Measurements from ENCODE around the gene WDFY3.
"Not testable (repeated sequence)": the region's sequence is repeated elsewhere in the genome, so short reads cannot be mapped to it uniquely, and the experiment has no call there.

The WDFY3 gene

GRCh38 chr4:84849051-84849640 lies 117.3 kb downstream of the WDFY3 start:
- no peak for DNase-seq

DNA sequence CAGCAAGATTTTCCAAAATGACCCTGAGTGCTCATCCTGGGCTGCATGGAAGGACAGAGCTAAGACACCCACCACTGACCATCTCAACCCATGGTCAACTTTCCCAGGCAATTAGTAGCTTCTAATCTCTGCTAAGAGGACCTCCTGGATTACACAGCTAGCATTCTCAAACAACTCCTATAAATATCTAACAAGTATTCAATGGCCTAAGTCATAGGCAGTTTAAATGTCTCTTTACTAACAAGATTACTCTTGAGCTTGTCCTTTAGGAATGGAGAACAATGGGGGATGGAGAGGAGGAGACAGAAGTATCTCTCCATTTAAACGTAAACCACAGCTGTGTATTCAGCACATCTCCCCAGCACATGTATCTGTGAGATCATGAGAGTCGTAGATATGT lies 118.1 kb downstream of the WDFY3 start:
- no peak for DNase-seq

- no peak for DNase-seq
Measured at GRCh38 chr4:84847978-84848377, 118.5 kb downstream of the WDFY3 start.

GRCh38 chr4:84846985-84847384 lies 119.5 kb downstream of the WDFY3 start:
- no peak for DNase-seq

DNA sequence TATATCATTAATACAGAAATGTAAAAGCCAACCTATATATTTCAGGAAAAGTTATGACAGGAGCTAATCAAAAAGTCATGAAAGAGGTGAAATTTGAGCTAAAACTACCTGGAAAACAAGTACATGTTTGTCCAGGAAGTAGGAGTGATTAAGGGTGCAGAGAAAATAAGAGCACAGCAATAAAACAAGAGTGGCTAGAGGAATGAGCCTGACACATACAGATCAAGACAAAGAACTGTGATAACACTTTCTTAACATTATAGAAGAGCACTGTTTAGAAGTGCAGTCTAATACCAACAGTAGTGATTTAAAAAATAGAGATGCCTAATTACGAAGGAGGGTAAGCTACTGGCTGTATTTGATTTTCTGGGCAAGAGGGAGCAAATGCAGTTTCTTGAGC lies 125.1 kb downstream of the WDFY3 start:
- no peak for DNase-seq

DNA sequence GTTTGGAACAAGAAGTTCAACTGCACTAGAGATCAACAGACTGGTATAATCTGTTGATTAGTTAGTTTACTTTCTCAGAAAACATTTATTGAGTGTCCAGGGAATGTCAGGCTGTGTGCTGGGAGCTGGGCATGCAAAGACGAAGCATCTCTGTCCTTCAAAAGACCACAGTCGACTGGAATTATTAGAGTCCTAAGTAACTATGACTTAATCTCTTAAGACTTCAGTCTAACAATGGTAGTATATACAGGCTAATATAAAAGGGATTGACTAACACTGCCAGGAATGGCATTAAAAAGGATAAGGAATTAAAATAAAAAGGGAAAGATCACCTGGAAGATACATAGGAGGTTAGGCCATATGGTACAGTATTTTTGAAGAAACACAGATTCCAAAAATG lies 128.7 kb downstream of the WDFY3 start:
- DNase-seq = no peak

GRCh38 chr4:84829633-84830032 lies 136.9 kb downstream of the WDFY3 start:
- not testable (repeated sequence) for DNase-seq

GRCh38 chr4:84826681-84827080 lies 139.8 kb downstream of the WDFY3 start:
- no peak for DNase-seq

DNA sequence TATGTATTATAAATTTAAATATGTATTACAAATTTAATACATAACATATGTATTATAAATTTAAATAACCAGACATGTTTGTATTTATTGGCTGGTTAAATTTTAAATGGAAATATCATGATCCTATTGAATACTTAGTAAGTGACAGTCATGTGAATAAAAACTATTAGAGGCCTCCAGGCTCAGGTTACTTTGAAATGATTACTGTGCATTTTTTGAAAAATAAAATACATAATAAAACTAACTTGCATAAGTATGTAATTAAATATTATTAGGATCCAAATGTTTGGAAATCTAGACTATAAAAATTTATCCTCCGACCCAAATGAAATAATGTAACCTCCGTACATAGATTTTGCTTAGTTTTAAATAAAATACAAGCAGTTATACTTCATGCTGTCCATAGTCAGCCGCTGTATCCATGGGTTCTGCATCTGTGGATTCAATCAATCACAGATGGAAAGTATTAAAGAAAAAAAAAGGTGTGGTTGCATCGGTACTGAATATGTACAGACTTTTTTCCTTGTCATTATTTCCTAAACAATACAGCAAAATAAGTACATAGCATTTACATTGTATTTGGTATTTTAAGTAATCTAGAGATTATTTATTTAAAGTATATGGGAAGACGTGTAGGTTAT lies 140.7 kb downstream of the WDFY3 start:
- DNase-seq = no peak

- DNase-seq = no peak
Measured at GRCh38 chr4:84821064-84821463, 145.4 kb downstream of the WDFY3 start.

GRCh38 chr4:84814094-84814750 lies 152.3 kb downstream of the WDFY3 start:
- no peak for DNase-seq

- DNase-seq = no peak
Measured at GRCh38 chr4:84809946-84810345, 156.5 kb downstream of the WDFY3 start.

DNA sequence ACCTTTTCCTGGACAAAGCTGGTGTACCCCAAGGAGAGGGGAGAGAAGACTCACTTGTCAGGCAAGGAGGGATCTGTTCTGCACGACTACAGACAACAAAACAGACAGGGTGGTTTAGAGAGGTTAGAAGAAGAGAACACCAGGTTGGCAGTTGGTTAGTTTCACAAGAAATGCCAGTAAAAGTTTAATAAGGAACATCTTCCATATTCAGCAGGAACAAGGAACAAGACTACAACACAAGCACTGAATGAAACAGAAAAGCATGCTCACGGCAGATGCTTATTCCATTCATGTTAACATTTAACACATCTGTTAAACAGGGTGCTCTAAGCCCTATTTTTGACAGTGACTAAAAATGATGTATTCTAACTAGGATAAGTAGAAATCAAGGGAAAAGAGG lies 158.2 kb downstream of the WDFY3 start:
- no peak for DNase-seq

GRCh38 chr4:84806541-84806940 lies 159.9 kb downstream of the WDFY3 start:
- DNase-seq = not testable (repeated sequence)

- DNase-seq = no peak
Measured at GRCh38 chr4:84804136-84804535, 162.4 kb downstream of the WDFY3 start.

DNA sequence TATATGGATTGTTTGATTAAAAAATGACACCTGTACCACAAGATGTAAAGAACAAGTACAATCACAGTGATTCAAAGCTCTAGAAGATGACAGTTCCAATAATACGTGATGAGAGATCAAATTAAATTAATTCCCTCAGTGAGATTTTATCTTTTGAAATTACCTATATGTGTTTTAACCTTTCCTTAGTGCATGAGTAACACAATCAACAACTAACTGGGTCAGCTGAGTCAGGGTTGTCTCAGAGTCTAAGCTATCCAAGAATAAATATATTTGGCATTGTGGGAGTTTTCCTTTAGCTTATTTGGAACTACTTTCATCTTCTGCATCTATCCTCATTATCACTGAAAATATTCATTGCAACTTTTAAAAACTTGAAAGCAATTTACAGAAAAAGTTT lies 162.8 kb downstream of the WDFY3 start:
- no peak for DNase-seq

- no peak for DNase-seq
Measured at GRCh38 chr4:84803116-84803515, 163.4 kb downstream of the WDFY3 start.

DNA sequence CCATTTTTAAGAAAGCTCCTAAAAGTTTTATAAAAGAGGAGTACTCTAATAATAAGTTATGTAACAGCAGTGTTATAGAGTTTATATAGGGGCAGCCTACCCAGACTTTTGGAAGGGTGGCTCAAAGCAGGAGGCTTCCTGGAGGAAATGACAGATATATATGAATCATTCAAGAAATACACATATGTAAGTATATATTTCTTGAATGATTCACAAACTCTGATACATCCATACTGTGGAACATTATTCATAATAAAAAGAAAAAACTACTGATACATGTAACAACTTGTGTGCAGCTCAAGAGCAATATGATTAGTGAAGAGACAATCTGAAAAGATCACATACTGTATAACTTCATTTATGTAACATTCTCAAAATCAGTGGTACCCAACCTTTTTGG lies 166.2 kb downstream of the WDFY3 start:
- no peak for DNase-seq

DNA sequence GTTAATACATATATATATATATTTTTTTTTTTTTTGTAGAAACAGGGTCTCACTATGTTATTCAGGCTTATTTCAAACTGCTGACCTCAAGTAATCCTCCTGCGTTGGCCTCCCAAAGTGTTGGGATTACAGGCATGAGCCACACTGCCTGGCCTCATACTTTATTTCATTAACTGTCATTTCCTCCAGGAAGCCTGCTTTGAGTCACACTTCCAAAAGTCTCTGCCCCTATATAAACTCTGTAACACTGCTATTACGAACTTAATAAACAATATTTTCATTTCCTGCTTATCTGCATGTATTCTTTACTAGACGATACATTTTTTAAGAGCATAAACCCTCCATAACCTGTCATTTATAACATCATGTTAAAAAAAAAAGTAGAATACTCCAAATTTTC lies 167.2 kb downstream of the WDFY3 start:
- DNase-seq = no peak

DNA sequence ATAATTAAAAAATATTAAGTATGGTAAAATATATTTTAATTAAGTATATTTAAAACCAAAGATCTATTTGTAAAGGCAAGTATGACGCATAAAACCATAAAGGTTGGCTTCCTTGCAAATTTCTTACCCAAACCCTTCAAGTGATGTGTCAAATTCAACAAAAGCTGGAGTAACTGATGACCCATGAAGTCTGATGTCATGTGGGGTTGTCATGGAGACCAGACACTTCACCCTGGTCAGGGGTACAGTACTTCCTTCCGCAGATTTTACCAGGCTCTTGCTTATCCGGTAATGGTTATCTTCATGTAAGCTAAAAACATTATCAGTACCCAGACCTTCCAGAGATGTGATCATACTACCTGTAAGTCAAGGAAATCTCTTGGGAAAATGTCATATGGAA lies 170.1 kb downstream of the WDFY3 start:
- no peak for DNase-seq

DNA sequence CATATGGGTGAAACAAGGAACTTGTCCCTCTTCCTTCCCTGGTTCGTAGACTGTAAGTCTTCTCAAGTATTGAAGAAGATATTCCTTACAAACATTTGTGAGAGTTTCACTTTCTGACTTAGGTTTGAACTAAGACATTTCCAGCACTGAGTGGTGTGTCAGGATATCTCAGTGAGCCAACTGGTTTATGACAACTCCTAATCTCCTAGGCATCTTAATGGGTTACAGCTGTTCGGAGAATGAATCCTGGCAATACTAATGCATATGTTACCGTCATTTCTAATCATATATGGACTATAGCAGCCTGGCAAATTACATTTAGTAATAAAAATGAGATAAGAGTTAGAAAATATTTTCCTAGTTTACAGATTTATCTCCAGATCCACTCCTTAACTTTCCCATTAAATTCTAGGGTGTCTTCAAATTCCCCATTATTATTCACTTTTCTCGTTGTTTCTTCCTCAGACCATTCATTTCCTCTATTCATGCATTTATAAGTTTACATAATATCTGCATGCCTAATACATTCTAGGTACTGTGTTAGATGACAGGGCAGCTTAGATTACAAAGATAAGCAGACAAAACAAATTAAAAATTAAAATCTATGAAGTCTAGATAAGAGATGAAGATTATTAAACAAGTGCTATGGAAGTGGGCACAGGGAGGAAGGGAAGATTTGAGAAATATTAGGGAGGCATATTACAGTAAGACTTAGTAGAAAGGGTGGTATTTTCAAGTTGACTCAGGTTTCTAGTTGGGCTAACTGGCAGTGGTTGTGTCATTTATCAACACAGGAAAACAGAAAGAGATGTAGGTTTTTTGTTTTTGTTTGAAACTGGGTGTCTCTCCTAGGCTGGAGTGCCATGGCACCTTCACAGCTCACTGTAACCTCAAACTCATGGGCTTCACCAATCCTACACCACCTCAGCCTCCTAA lies 173.9 kb downstream of the WDFY3 start:
- peak; percentile 6 for DNase-seq

- DNase-seq = no peak
Measured at GRCh38 chr4:84790769-84791565, 175.5 kb downstream of the WDFY3 start.

GRCh38 chr4:84786478-84786877 lies 180.0 kb downstream of the WDFY3 start:
- no peak for DNase-seq
